A673 (cell line): ENCODE data around the gene UQCC3. TPM values are rescaled to one million over a fixed set of nuclear protein-coding genes. Genes with fewer than 3 reads are reported as not detected.

ENCODE experiments used
- BruUV-seq: library from RNA; stranded (reverse); fragments of 400-500 nt; replicated peaks from 2 replicates; lab custom pipeline; 2021; lab: Mats Ljungman, UMichigan
- CTCF ChIA-PET: fragments of 300-600 bp; sonication (Branson Sonifier 250); formaldehyde crosslinking; loops from one replicate; lab custom pipeline; 2022; ENCODE audit warnings: antibody characterized with exemption; lab: Charles Lee
- POLR2A ChIA-PET: fragments of 300-600 bp; sonication (Branson Sonifier 250); formaldehyde crosslinking; loops from one replicate; lab custom pipeline; 2022; ENCODE audit warnings: antibody characterized with exemption; ENCODE audit not compliant: low non-redundant PET; lab: Charles Lee
- DNase-seq: peaks from one replicate; pipeline ENCODE4 v3.0.0-alpha.2; 2015; ENCODE audit warnings: low spot score
- H3K27ac ChIP-seq: fragments of 200-600 bp; sonication (generic); 2 replicates; pipeline ENCODE4 v1.5.1; 2016; ENCODE audit warnings: mixed run types, low read depth, mild to moderate bottlenecking, mixed read lengths, antibody characterized with exemption, low read length; ENCODE audit not compliant: poor library complexity, severe bottlenecking
- H3K27me3 ChIP-seq: fragments of 200-600 bp; sonication (generic); replicated peaks from 2 replicates; pipeline ENCODE4 v1.6.1; 2017; ENCODE audit warnings: mixed run types, low read depth, mild to moderate bottlenecking, mixed read lengths, antibody characterized with exemption, low read length; ENCODE audit not compliant: insufficient read depth, poor library complexity
- H3K36me3 ChIP-seq: fragments of 200-600 bp; sonication (generic); 2 replicates; pipeline ENCODE4 v1.6.1; 2016; ENCODE audit warnings: mixed run types, mild to moderate bottlenecking, mixed read lengths, antibody characterized with exemption, low read length; ENCODE audit not compliant: insufficient read depth, poor library complexity, severe bottlenecking
- H3K4me1 ChIP-seq: fragments of 200-600 bp; sonication (generic); 2 replicates; pipeline ENCODE4 v1.6.1; 2017; ENCODE audit warnings: mixed run types, mild to moderate bottlenecking, mixed read lengths, antibody characterized with exemption, low read length; ENCODE audit not compliant: insufficient read depth, poor library complexity, severe bottlenecking
- H3K4me3 ChIP-seq: fragments of 200-600 bp; sonication (generic); 2 replicates; pipeline ENCODE4 v1.5.1; 2016; ENCODE audit warnings: low read depth, mixed run types, mild to moderate bottlenecking, mixed read lengths, low read length; ENCODE audit not compliant: poor library complexity, severe bottlenecking
- H3K9me3 ChIP-seq: fragments of 200-600 bp; sonication (generic); 2 replicates; pipeline ENCODE4 v1.6.1; 2016; ENCODE audit warnings: mixed run types, low read depth, mild to moderate bottlenecking, mixed read lengths, antibody characterized with exemption, low read length; ENCODE audit not compliant: poor library complexity, severe bottlenecking
- CTCF ChIP-seq: fragments of 300-800, 200-600 bp; sonication (generic); conservative IDR thresholded peaks from 2 replicates; pipeline ENCODE4 v1.5.1; 2017; ENCODE audit warnings: low read depth, mild to moderate bottlenecking, antibody characterized with exemption, low read length, moderate library complexity, mixed read lengths
- EZH2 ChIP-seq: fragments of 200-600 bp; sonication (generic); IDR thresholded peaks from 2 replicates; pipeline ENCODE4 v1.6.1; 2017; ENCODE audit warnings: borderline replicate concordance, low read depth, mild to moderate bottlenecking, mixed read lengths, antibody characterized with exemption, low read length; ENCODE audit not compliant: poor library complexity, severe bottlenecking
- intact Hi-C: fragments of 100-400 bp; cut with micrococcal nuclease; formaldehyde crosslinking; loops from one replicate; pipeline ENCODE4 v1.10.0; 2022; ENCODE audit not compliant: unreplicated experiment
- total RNA-seq: library from RNA; stranded (reverse); gene quantifications from 2 replicates; pipeline ENCODE4 v1.2.3, GENCODE V29; 2021

The UQCC3 gene
- total RNA-seq, 1 experiment from 2014 or later, result 28.0 TPM

- Histone ChIP-seq H3K36me3 (peaks cover 25% of the 10 kb centered on the region), H3K27ac (peak overlapping the region; percentile 90), H3K27me3 (no peaks in the 10 kb centered on the region), H3K9me3 (no peaks in the 10 kb centered on the region), H3K4me1 (peaks cover 12% of the 10 kb centered on the region), H3K4me3 (peak overlapping the region; percentile 81)
- DNase-seq, result no peak
- POLR2A ChIA-PET, result interaction anchor here (1.0 to 1.4 kb wide), 2 partner anchors 13 to 61 kb away, joined by 6 to 7 read pairs; partner anchors contain the start of genes C11orf98, CSKMT and TUT1
- TF ChIP-seq CTCF (no peak), EZH2 (no peak)
- no TSS peak for BruUV-seq
- intact Hi-C loops, result no loop called here
- CTCF ChIA-PET, result no interaction called here
Observed at GRCh38 chr11:62652161-62653006, 19.1 kb upstream of the UQCC3 start.

- ChIA-PET CTCF (no interaction called here), POLR2A (no interaction called here)
- no peaks in the 10 kb centered on the region for H3K9me3 ChIP-seq
- no peak overlapping the region for H3K4me3 ChIP-seq
- no peak overlapping the region for H3K27ac ChIP-seq
- intact Hi-C loops, result no loop called here
- peaks cover 10% of the 10 kb centered on the region for H3K4me1 ChIP-seq
- no peaks in the 10 kb centered on the region for H3K27me3 ChIP-seq
- no peak for DNase-seq
- TF ChIP-seq CTCF (no peak), EZH2 (no peak)
- BruUV-seq, result no TSS peak
- H3K36me3 ChIP-seq, result peaks cover 7% of the 10 kb centered on the region
Observed at GRCh38 chr11:62654297-62654696, 17.2 kb upstream of the UQCC3 start.

- intact Hi-C loops, result no loop called here
- Histone ChIP-seq H3K9me3 (no peaks in the 10 kb centered on the region), H3K4me1 (peaks cover 6% of the 10 kb centered on the region), H3K27me3 (no peaks in the 10 kb centered on the region), H3K4me3 (no peak overlapping the region), H3K36me3 (peaks cover 8% of the 10 kb centered on the region), H3K27ac (no peak overlapping the region)
- CTCF ChIA-PET, result no interaction called here
- no TSS peak for BruUV-seq
- no peak for DNase-seq
- TF ChIP-seq EZH2 (no peak), CTCF (no peak)
- POLR2A ChIA-PET, result interaction anchor here (1.4 kb wide), 1 partner anchor 8 kb away, joined by 5 read pairs; the partner anchor contains the start of genes C11orf98 and CSKMT
Observed at GRCh38 chr11:62656796-62657429, 14.6 kb upstream of the UQCC3 start.
